ENCODE results near the gene ANKS1A. TPM values are rescaled to one million over a fixed set of nuclear protein-coding genes. Genes with fewer than 3 reads are reported as not detected.

Gene ANKS1A
- total RNA-seq, 4 donors from 2014 or later: 5.3 to 8.6 (median 7.0) TPM

- Histone ChIP-seq H3K36me3 (peaks cover 0 to 55% of the 10 kb centered on the region in 2 donors), H3K27me3 (no peaks in the 10 kb centered on the region), H3K9me3 (no peaks in the 10 kb centered on the region), H3K4me1 (peaks cover 0 to 6% of the 10 kb centered on the region in 2 donors), H3K27ac (no peak overlapping the region), H3K4me3 (no peak overlapping the region)
- in situ Hi-C loops (cut with MboI; ENCODE audit: low sequenced_read_pairs in 4 of 4): no loop called here
- DNase-seq (no peak), ATAC-seq (no peak)
- intact Hi-C loops (cut with DNase I; ENCODE audit: low total_unique reads): no loop called here
- no peak for TF ChIP-seq POLR2A (IDR thresholded peaks at IDR 0.05)
- TF ChIP-seq CTCF (IDR thresholded peaks at IDR 0.05 in 4 of 5, conservative IDR thresholded peaks at IDR 0.05 in 1 of 5): no peak
Observed at GRCh38 chr6:35061651-35062410, 172.8 kb downstream of the ANKS1A start.

GRCh38 chr6:35062676-35063574 lies 173.9 kb downstream of the ANKS1A start:
- H3K9me3 ChIP-seq: no peaks in the 10 kb centered on the region
- no peaks in the 10 kb centered on the region for H3K27me3 ChIP-seq
- H3K36me3 ChIP-seq: peaks cover 0 to 55% of the 10 kb centered on the region in 2 donors
- no peak overlapping the region for H3K4me3 ChIP-seq
- intact Hi-C loops (cut with DNase I; ENCODE audit: low total_unique reads): no loop called here
- in situ Hi-C loops (cut with MboI; ENCODE audit: low sequenced_read_pairs in 4 of 4): no loop called here
- peaks cover 0 to 6% of the 10 kb centered on the region in 2 donors for H3K4me1 ChIP-seq
- H3K27ac ChIP-seq: no peak overlapping the region
- TF ChIP-seq POLR2A (IDR thresholded peaks at IDR 0.05) (no peak), CTCF (IDR thresholded peaks at IDR 0.05 in 4 of 5, conservative IDR thresholded peaks at IDR 0.05 in 1 of 5) (no peak)
- ATAC-seq (no peak), DNase-seq (no peak)

GRCh38 chr6:35063701-35064280 lies 174.7 kb downstream of the ANKS1A start:
- in situ Hi-C loops (cut with MboI; ENCODE audit: low sequenced_read_pairs in 4 of 4) (no loop called here), intact Hi-C loops (cut with DNase I; ENCODE audit: low total_unique reads) (no loop called here)
- DNase-seq: no peak
- peaks cover 0 to 52% of the 10 kb centered on the region in 2 donors for H3K36me3 ChIP-seq
- no peak overlapping the region for H3K4me3 ChIP-seq
- H3K4me1 ChIP-seq: peaks cover 0 to 6% of the 10 kb centered on the region in 2 donors
- no peak for ATAC-seq
- H3K9me3 ChIP-seq: no peaks in the 10 kb centered on the region
- H3K27ac ChIP-seq: peak overlapping the region in 1 of 4 donors; percentile 22
- TF ChIP-seq CTCF (IDR thresholded peaks at IDR 0.05 in 4 of 5, conservative IDR thresholded peaks at IDR 0.05 in 1 of 5) (no peak), POLR2A (IDR thresholded peaks at IDR 0.05) (no peak)
- no peaks in the 10 kb centered on the region for H3K27me3 ChIP-seq

GRCh38 chr6:35064290-35064689 lies 175.2 kb downstream of the ANKS1A start:
- H3K4me3 ChIP-seq: no peak overlapping the region
- no peaks in the 10 kb centered on the region for H3K27me3 ChIP-seq
- H3K4me1 ChIP-seq: peaks cover 0 to 6% of the 10 kb centered on the region in 2 donors
- H3K9me3 ChIP-seq: no peaks in the 10 kb centered on the region
- ATAC-seq: no peak
- H3K36me3 ChIP-seq: peaks cover 0 to 47% of the 10 kb centered on the region in 2 donors
- peak overlapping the region in 1 of 4 donors; percentile 22 for H3K27ac ChIP-seq
- no peak for TF ChIP-seq CTCF (IDR thresholded peaks at IDR 0.05 in 4 of 5, conservative IDR thresholded peaks at IDR 0.05 in 1 of 5)
- TF ChIP-seq POLR2A (IDR thresholded peaks at IDR 0.05): no peak
- intact Hi-C loops (cut with DNase I; ENCODE audit: low total_unique reads): no loop called here
- in situ Hi-C loops (cut with MboI; ENCODE audit: low sequenced_read_pairs in 4 of 4): no loop called here
- DNase-seq: no peak
